ENCODE results near the gene TRIML1. TPM values are rescaled to one million over a fixed set of nuclear protein-coding genes. Genes with fewer than 3 reads are reported as not detected.

The TRIML1 gene
- total RNA-seq, 1 donor from 2014 or later: not detected

GRCh38 chr4:188195389-188195985 is 56.2 kb downstream of the TRIML1 start:
- no peaks in the 10 kb centered on the region for H3K4me1 ChIP-seq
- H3K4me3 ChIP-seq: no peak overlapping the region
- H3K27ac ChIP-seq: no peak overlapping the region
- DNase-seq (ENCODE audit: extremely low spot score in 2 of 2): no peak
- H3K9me3 ChIP-seq: no peaks in the 10 kb centered on the region
- H3K36me3 ChIP-seq: no peaks in the 10 kb centered on the region
- no peaks in the 10 kb centered on the region for H3K27me3 ChIP-seq
- TF ChIP-seq POLR2A (IDR thresholded peaks at IDR 0.05): no peak
- TF ChIP-seq, protein P1, sequence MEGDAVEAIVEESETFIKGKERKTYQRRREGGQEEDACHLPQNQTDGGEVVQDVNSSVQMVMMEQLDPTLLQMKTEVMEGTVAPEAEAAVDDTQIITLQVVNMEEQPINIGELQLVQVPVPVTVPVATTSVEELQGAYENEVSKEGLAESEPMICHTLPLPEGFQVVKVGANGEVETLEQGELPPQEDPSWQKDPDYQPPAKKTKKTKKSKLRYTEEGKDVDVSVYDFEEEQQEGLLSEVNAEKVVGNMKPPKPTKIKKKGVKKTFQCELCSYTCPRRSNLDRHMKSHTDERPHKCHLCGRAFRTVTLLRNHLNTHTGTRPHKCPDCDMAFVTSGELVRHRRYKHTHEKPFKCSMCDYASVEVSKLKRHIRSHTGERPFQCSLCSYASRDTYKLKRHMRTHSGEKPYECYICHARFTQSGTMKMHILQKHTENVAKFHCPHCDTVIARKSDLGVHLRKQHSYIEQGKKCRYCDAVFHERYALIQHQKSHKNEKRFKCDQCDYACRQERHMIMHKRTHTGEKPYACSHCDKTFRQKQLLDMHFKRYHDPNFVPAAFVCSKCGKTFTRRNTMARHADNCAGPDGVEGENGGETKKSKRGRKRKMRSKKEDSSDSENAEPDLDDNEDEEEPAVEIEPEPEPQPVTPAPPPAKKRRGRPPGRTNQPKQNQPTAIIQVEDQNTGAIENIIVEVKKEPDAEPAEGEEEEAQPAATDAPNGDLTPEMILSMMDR (IDR thresholded peaks at IDR 0.05): no peak
- TF ChIP-seq POLR2AphosphoS5 (IDR thresholded peaks at IDR 0.05; ENCODE audit: insufficient read depth in 1 of 2, low read depth in 1 of 2): no peak
- intact Hi-C loops (cut with DNase I): no loop called here

GRCh38 chr4:188196134-188196735 is 57.0 kb downstream of the TRIML1 start:
- no peak for TF ChIP-seq POLR2A (IDR thresholded peaks at IDR 0.05)
- TF ChIP-seq, protein P1 (IDR thresholded peaks at IDR 0.05): no peak
- TF ChIP-seq POLR2AphosphoS5 (IDR thresholded peaks at IDR 0.05; ENCODE audit: insufficient read depth in 1 of 2, low read depth in 1 of 2): no peak
- no peak for DNase-seq (ENCODE audit: extremely low spot score in 2 of 2)
- no peaks in the 10 kb centered on the region for H3K27me3 ChIP-seq
- H3K27ac ChIP-seq: no peak overlapping the region
- no peaks in the 10 kb centered on the region for H3K4me1 ChIP-seq
- H3K9me3 ChIP-seq: no peaks in the 10 kb centered on the region
- intact Hi-C loops (cut with DNase I): no loop called here
- no peaks in the 10 kb centered on the region for H3K36me3 ChIP-seq
- H3K4me3 ChIP-seq: no peak overlapping the region

Small RNA genes lying within 50 kb of the gene (small RNA-seq; reads per million reads assigned to genes)
- not detected for gene RNU6-173P

Other genes with a start within 250 kb of the TRIML1 start
- gene ZFP42, start 143.7 kb upstream of the TRIML1 start, total RNA-seq: not detected
- gene TRIML2, start 29.8 kb upstream of the TRIML1 start, total RNA-seq: not detected